Measurements from ENCODE around the gene TAX1BP3.
"Not testable (repeated sequence)": the region's sequence is repeated elsewhere in the genome, so short reads cannot be mapped to it uniquely, and the experiment has no call there.

TAX1BP3 gene

GRCh38 chr17:3668279-3669084 is at the start of gene TAX1BP3, which contains the start of gene EMC6:
Gene TAX1BP3, minus strand, starts transcription at chr17:3668578. Its CDS starts 52 bp downstream, at chr17:3668526.
Gene EMC6, plus strand, starts transcription at chr17:3668812. Its CDS starts 335 bp downstream, at chr17:3669147.
- DNase-seq (ENCODE audit: low read depth, low spot score), result peak; percentile 93

- DNase-seq (ENCODE audit: low read depth, low spot score), result no peak
Measured at GRCh38 chr17:3715296-3715695, 46.9 kb upstream of the TAX1BP3 start.

GRCh38 chr17:3712811-3713463 is 44.6 kb upstream of the TAX1BP3 start:
- DNase-seq (ENCODE audit: low read depth, low spot score), result no peak

- peak; percentile 49 for DNase-seq (ENCODE audit: low read depth, low spot score)
Measured at GRCh38 chr17:3710951-3711383, 42.6 kb upstream of the TAX1BP3 start.

GRCh38 chr17:3708366-3708765 is 40.0 kb upstream of the TAX1BP3 start:
- no peak for DNase-seq (ENCODE audit: low read depth, low spot score)

GRCh38 chr17:3705718-3705984 is 37.3 kb upstream of the TAX1BP3 start:
- not testable (repeated sequence) for DNase-seq (ENCODE audit: low read depth, low spot score)

GRCh38 chr17:3704931-3705717 is 36.7 kb upstream of the TAX1BP3 start:
- no peak for DNase-seq (ENCODE audit: low read depth, low spot score)

GRCh38 chr17:3702041-3702539 is 33.7 kb upstream of the TAX1BP3 start:
- not testable (repeated sequence) for DNase-seq (ENCODE audit: low read depth, low spot score)

- no peak for DNase-seq (ENCODE audit: low read depth, low spot score)
Measured at GRCh38 chr17:3699951-3700350, 31.6 kb upstream of the TAX1BP3 start.

- DNase-seq (ENCODE audit: low read depth, low spot score), result no peak
Measured at GRCh38 chr17:3698139-3698538, 29.8 kb upstream of the TAX1BP3 start.

GRCh38 chr17:3697103-3697476 is 28.7 kb upstream of the TAX1BP3 start:
- DNase-seq (ENCODE audit: low read depth, low spot score), result no peak

GRCh38 chr17:3695723-3696411 is 27.5 kb upstream of the TAX1BP3 start, which contains the start of gene P2RX5:
Gene P2RX5, minus strand, starts transcription at chr17:3696155. Its CDS starts 150 bp downstream, at chr17:3696005.
- no peak for DNase-seq (ENCODE audit: low read depth, low spot score)

- DNase-seq (ENCODE audit: low read depth, low spot score), result no peak
Measured at GRCh38 chr17:3695129-3695722, 26.8 kb upstream of the TAX1BP3 start.

- no peak for DNase-seq (ENCODE audit: low read depth, low spot score)
Measured at GRCh38 chr17:3693829-3694231, 25.5 kb upstream of the TAX1BP3 start.

GRCh38 chr17:3693141-3693540 is 24.8 kb upstream of the TAX1BP3 start:
- no peak for DNase-seq (ENCODE audit: low read depth, low spot score)

GRCh38 chr17:3692346-3692745 is 24.0 kb upstream of the TAX1BP3 start:
- DNase-seq (ENCODE audit: low read depth, low spot score), result no peak

GRCh38 chr17:3691617-3692067 is 23.3 kb upstream of the TAX1BP3 start:
- no peak for DNase-seq (ENCODE audit: low read depth, low spot score)

GRCh38 chr17:3690094-3690715 is 21.8 kb upstream of the TAX1BP3 start:
- DNase-seq (ENCODE audit: low read depth, low spot score), result no peak

GRCh38 chr17:3689262-3690093 is 21.1 kb upstream of the TAX1BP3 start:
- DNase-seq (ENCODE audit: low read depth, low spot score), result no peak

- DNase-seq (ENCODE audit: low read depth, low spot score), result no peak
Measured at GRCh38 chr17:3688852-3689261, 20.5 kb upstream of the TAX1BP3 start.

Data from activated naive CD8-positive, alpha-beta T cell treated with anti-CD3 and anti-CD28 coated beads, Interleukin-2, amount 50 U/mL, for 16 hours (primary cell).